GM12878 (cell line): ENCODE measurements around the gene CALB2. TPM values are rescaled to one million over a fixed set of nuclear protein-coding genes. Genes with fewer than 3 reads are reported as not detected.

Source experiments
- ATAC-seq: fragments of 200-7000 bp; cut with Tn5 transposase; 3 replicates; pipeline ENCODE4 v1.9.1; 2020; ENCODE audit warnings: mild to moderate bottlenecking, moderate library complexity
- BruUV-seq: library from RNA; stranded (reverse); fragments of 400-500 nt; replicated peaks from 2 replicates; lab custom pipeline; 2021; lab: Mats Ljungman, UMichigan
- CTCF ChIA-PET: fragments of 300-600 bp; sonication (Branson Sonifier 250); formaldehyde crosslinking; extraction: SDS; loops from one replicate; lab custom pipeline; 2021; ENCODE audit warnings: inconsistent platforms; lab: Yijun Ruan, JAX
- POLR2A ChIA-PET: fragments of 350-600 bp; formaldehyde crosslinking; extraction: SDS; loops from one replicate; lab custom pipeline; 2021; ENCODE audit warnings: inconsistent platforms; lab: Charles Lee
- RAD21 ChIA-PET: fragments of 300-600 bp; sonication (Branson Sonifier 250); formaldehyde crosslinking; loops from one replicate; lab custom pipeline; 2023; ENCODE audit warnings: antibody characterized with exemption; ENCODE audit not compliant: unreplicated experiment; lab: Charles Lee
- SMC1A ChIA-PET: fragments of 300-600 bp; sonication (Branson Sonifier 250); formaldehyde crosslinking; loops from one replicate; lab custom pipeline; 2023; ENCODE audit not compliant: unreplicated experiment, uncharacterized antibody; lab: Charles Lee
- DNase-seq: peaks from one replicate; pipeline ENCODE4 v3.0.0-alpha.2; 2011; ENCODE audit warnings: low read depth, low spot score
- FAIRE-seq: peaks from 3 replicates; lab custom pipeline; 2011; peaks lifted over from hg19 to GRCh38; lab: Jason Lieb, UNC
- H2AFZ ChIP-seq: 2 replicates; pipeline ENCODE4 v1.6.0; 2011; ENCODE audit warnings: low read depth, low read length, control low read depth; ENCODE audit not compliant: control insufficient read depth
- H3K27ac ChIP-seq: 2 replicates; pipeline ENCODE4 v1.5.1; 2011; ENCODE audit warnings: control low read depth; ENCODE audit not compliant: control insufficient read depth, insufficient read depth
- H3K27me3 ChIP-seq, 2 experiments: replicated peaks in 1 of 2; 2 replicates each; pipeline versions ENCODE4 v1.6.0 to v1.6.1; 2011; ENCODE audit warnings: low read length in 1 of 2; ENCODE audit not compliant: control insufficient read depth in 2 of 2, insufficient read depth in 2 of 2
- H3K36me3 ChIP-seq, 2 experiments: 2 replicates each; pipeline ENCODE4 v1.5.1; 2011; ENCODE audit warnings: low read length in 1 of 2; ENCODE audit not compliant: control insufficient read depth in 2 of 2, insufficient read depth in 2 of 2
- H3K4me1 ChIP-seq: 2 replicates; pipeline ENCODE4 v1.6.1; 2011; ENCODE audit warnings: mild to moderate bottlenecking, low read length, moderate library complexity, mixed read lengths; ENCODE audit not compliant: control insufficient read depth, insufficient read depth
- H3K4me2 ChIP-seq: 2 replicates; pipeline ENCODE4 v1.6.0; 2011; ENCODE audit warnings: control low read depth; ENCODE audit not compliant: control insufficient read depth, insufficient read depth
- H3K4me3 ChIP-seq: fragments of 200-600 bp; sonication (generic); 2 replicates; pipeline ENCODE4 v1.5.1; 2016
- H3K79me2 ChIP-seq: 2 replicates; pipeline ENCODE4 v1.6.0; 2011; ENCODE audit warnings: low read length; ENCODE audit not compliant: control insufficient read depth, insufficient read depth
- H3K9ac ChIP-seq: 2 replicates; pipeline ENCODE4 v1.8.0; 2011; ENCODE audit warnings: low read length, control low read depth, mixed read lengths; ENCODE audit not compliant: control insufficient read depth, insufficient read depth
- H3K9me3 ChIP-seq: replicated peaks from 3 replicates; pipeline ENCODE4 v1.5.1; 2011; ENCODE audit warnings: mild to moderate bottlenecking, low read length; ENCODE audit not compliant: control insufficient read depth, insufficient read depth
- H4K20me1 ChIP-seq: 2 replicates; pipeline ENCODE4 v1.6.0; 2011; ENCODE audit not compliant: control insufficient read depth, insufficient read depth
- RAD21 ChIP-seq: IDR thresholded peaks from 2 replicates; pipeline ENCODE4 v1.6.1; 2011; ENCODE audit warnings: mild to moderate bottlenecking, low read depth, low read length, moderate library complexity; ENCODE audit not compliant: insufficient read depth
- SMC3 ChIP-seq: IDR thresholded peaks from 2 replicates; pipeline ENCODE4 v1.6.1; 2011; ENCODE audit warnings: low read length, improper control_type of control experiment, borderline replicate concordance
- WGBS: methylation state at CpG from one replicate; pipeline ENCODE4 v1.1.6; 2016; ENCODE audit warnings: low lambda C conversion rate; ENCODE audit not compliant: insufficient replicate concordance, insufficient coverage; ENCODE audit errors: missing lambda C conversion rate; 5-methylcytosine and 5-hydroxymethylcytosine counted together
- in situ Hi-C: fragments of 300-500 bp; cut with MboI; formaldehyde crosslinking; loops from 9 replicates; pipeline ENCODE4 v1.14.3; 2018; ENCODE audit warnings: mixed read lengths
- intact Hi-C: fragments of 100-400 bp; cut with micrococcal nuclease; formaldehyde crosslinking; loops from one replicate; pipeline ENCODE4 v1.14.2; 2022; ENCODE audit not compliant: unreplicated experiment
- polyA plus RNA-seq, 11 experiments: library from polyadenylated mRNA; depleted of rRNA in 4 of 11; unstranded in 6 of 11; stranded (reverse) in 5 of 11; fragments of >200 nt; fragmentation: Nextera tagmentation in 4 of 11; fragmentation: Illumina TruSeq in 1 of 11; extraction: Ambion mirVana in 4 of 11; extraction: Trizol in 1 of 11; gene quantifications; 1 replicate in 1 of 11; 2 replicates in 10 of 11; pipeline versions ENCODE4 v1.2.1 to v1.2.3, GENCODE V29; 2011 to 2016; ENCODE audit warnings: inconsistent platforms in 2 of 11, missing spikeins in 2 of 11, low read depth in 1 of 11
- total RNA-seq, 4 experiments: library from RNA; depleted of rRNA in 3 of 4; stranded (reverse); fragments of >200 nt in 3 of 4; fragmentation: Illumina TruSeq in 1 of 4; extraction: Trizol in 1 of 4; gene quantifications; 2 replicates each; pipeline versions ENCODE4 v1.2.1 to v1.2.3, GENCODE V29; 2013 to 2021
- TF ChIP-seq, protein P1 (sequence below): IDR thresholded peaks from 2 replicates; pipeline ENCODE4 v1.6.1; 2012; ENCODE audit warnings: improper control_type of control experiment, low read depth, low read length; ENCODE audit not compliant: insufficient replicate concordance
- TF ChIP-seq, protein P2 (sequence below): IDR thresholded peaks from 2 replicates; pipeline ENCODE4 v1.6.1; 2012; ENCODE audit warnings: low read depth, low read length, improper control_type of control experiment
- TF ChIP-seq, protein P3 (sequence below): IDR thresholded peaks from 2 replicates; pipeline ENCODE4 v1.6.1; 2011; ENCODE audit warnings: mild to moderate bottlenecking, low read depth, low read length, moderate library complexity; ENCODE audit not compliant: insufficient replicate concordance
- TF ChIP-seq, protein P4 (sequence below), 3 experiments: IDR thresholded peaks in 2 of 3; conservative IDR thresholded peaks in 1 of 3; 2 replicates each; pipeline ENCODE4 v1.5.1; 2011; ENCODE audit warnings: low read depth in 3 of 3, low read length in 3 of 3, mild to moderate bottlenecking in 3 of 3, control low read depth in 2 of 3, moderate library complexity in 2 of 3, inconsistent platforms in 1 of 3, mixed read lengths in 1 of 3; ENCODE audit not compliant: control insufficient read depth in 2 of 3, insufficient read depth in 1 of 3; ENCODE audit errors: extremely low read depth in 1 of 3

Gene CALB2
- total and polyA plus RNA-seq, 10 of the 15 experiments (the other 5 are each of a cell fraction or from before 2014, with no cell fraction given): not detected

DNA sequence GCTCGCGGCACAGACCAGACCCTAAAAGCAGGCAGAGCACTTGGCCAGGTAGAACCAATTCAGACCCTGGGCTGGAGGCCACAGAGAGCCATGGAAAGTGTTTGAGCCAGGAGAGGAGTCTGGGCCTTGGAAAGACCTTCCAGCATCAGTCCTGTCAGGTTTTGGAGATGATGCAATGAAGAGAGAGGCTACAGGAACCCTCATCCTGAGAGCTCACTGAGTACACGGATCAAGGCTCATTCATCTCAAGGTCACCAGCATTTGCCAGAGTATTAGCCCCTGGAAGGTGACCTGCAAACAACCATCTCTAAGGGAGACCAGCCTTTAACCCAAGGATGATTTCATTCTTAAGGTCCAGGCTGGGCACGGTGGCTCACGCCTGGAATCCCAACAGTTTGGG is 55.5 kb downstream of the CALB2 start (continued):
- TF ChIP-seq, protein P1, sequence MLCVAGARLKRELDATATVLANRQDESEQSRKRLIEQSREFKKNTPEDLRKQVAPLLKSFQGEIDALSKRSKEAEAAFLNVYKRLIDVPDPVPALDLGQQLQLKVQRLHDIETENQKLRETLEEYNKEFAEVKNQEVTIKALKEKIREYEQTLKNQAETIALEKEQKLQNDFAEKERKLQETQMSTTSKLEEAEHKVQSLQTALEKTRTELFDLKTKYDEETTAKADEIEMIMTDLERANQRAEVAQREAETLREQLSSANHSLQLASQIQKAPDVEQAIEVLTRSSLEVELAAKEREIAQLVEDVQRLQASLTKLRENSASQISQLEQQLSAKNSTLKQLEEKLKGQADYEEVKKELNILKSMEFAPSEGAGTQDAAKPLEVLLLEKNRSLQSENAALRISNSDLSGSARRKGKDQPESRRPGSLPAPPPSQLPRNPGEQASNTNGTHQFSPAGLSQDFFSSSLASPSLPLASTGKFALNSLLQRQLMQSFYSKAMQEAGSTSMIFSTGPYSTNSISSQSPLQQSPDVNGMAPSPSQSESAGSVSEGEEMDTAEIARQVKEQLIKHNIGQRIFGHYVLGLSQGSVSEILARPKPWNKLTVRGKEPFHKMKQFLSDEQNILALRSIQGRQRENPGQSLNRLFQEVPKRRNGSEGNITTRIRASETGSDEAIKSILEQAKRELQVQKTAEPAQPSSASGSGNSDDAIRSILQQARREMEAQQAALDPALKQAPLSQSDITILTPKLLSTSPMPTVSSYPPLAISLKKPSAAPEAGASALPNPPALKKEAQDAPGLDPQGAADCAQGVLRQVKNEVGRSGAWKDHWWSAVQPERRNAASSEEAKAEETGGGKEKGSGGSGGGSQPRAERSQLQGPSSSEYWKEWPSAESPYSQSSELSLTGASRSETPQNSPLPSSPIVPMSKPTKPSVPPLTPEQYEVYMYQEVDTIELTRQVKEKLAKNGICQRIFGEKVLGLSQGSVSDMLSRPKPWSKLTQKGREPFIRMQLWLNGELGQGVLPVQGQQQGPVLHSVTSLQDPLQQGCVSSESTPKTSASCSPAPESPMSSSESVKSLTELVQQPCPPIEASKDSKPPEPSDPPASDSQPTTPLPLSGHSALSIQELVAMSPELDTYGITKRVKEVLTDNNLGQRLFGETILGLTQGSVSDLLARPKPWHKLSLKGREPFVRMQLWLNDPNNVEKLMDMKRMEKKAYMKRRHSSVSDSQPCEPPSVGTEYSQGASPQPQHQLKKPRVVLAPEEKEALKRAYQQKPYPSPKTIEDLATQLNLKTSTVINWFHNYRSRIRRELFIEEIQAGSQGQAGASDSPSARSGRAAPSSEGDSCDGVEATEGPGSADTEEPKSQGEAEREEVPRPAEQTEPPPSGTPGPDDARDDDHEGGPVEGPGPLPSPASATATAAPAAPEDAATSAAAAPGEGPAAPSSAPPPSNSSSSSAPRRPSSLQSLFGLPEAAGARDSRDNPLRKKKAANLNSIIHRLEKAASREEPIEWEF: no peak
- TF ChIP-seq, protein P2, sequence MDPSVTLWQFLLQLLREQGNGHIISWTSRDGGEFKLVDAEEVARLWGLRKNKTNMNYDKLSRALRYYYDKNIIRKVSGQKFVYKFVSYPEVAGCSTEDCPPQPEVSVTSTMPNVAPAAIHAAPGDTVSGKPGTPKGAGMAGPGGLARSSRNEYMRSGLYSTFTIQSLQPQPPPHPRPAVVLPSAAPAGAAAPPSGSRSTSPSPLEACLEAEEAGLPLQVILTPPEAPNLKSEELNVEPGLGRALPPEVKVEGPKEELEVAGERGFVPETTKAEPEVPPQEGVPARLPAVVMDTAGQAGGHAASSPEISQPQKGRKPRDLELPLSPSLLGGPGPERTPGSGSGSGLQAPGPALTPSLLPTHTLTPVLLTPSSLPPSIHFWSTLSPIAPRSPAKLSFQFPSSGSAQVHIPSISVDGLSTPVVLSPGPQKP: no peak
- TF ChIP-seq, all 136 proteins: peak for 0

DNA sequence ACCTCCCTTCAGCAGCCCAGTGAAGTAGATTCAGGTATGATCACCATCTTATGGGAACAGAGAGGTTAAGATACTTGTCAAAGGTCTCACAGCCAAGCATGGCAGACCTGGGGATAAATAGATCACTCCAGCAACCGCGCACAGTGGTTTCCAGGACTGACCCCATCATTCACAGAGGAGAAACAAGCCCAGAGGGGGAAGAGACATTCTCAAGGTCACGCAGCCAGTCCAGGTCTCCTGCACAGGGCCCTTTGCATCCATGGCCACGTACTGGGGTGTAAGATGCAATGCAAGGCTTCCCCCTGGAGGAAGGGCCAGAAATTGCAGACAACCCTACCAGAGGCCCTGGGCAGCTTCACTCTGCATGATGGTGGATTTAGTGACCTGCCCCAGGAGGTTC is 63.4 kb downstream of the CALB2 start:
- no peak overlapping the region for H3K27ac ChIP-seq
- no peaks in the 10 kb centered on the region for H3K36me3 ChIP-seq
- H3K4me2 ChIP-seq: no peak overlapping the region
- H3K4me3 ChIP-seq: no peak overlapping the region
- no peaks in the 10 kb centered on the region for H4K20me1 ChIP-seq
- DNase-seq (no peak), ATAC-seq (peak; percentile 71), FAIRE-seq (no peak)
- 56% methylated on average over 4 of the region's 4 CpGs for WGBS
- no peak overlapping the region for H2AFZ ChIP-seq
- intact Hi-C loops (no loop called here), in situ Hi-C loops (no loop called here)
- no peaks in the 10 kb centered on the region; a peak in 2 of 4 replicates for H3K27me3 ChIP-seq
- POLR2A ChIA-PET: no interaction called here
- H3K79me2 ChIP-seq: no peaks in the 10 kb centered on the region
- CTCF ChIA-PET: interaction anchor here (1.0 to 1.6 kb wide), 6 partner anchors 10 to 189 kb away, joined by 3 to 9 read pairs (median 4); no protein-coding TSS in a partner anchor
- H3K9me3 ChIP-seq: no peaks in the 10 kb centered on the region
- H3K9ac ChIP-seq: no peak overlapping the region
- SMC1A ChIA-PET: interaction anchor here (0.9 to 1.2 kb wide), 3 partner anchors 9 to 189 kb away, joined by 3 to 8 read pairs (median 4); no protein-coding TSS in a partner anchor
- no peaks in the 10 kb centered on the region for H3K4me1 ChIP-seq
- RAD21 ChIA-PET: interaction anchor here (1.2 kb wide), 1 partner anchor 78 kb away, joined by 6 read pairs; no protein-coding TSS in a partner anchor
- BruUV-seq: no TSS peak
- TF ChIP-seq RAD21 (0 out of 2 replicates have a peak, but pooled peaks have one; percentile 9), SMC3 (peak; percentile 15; the same call in 1 of the 2 replicates)
- TF ChIP-seq, protein P3, sequence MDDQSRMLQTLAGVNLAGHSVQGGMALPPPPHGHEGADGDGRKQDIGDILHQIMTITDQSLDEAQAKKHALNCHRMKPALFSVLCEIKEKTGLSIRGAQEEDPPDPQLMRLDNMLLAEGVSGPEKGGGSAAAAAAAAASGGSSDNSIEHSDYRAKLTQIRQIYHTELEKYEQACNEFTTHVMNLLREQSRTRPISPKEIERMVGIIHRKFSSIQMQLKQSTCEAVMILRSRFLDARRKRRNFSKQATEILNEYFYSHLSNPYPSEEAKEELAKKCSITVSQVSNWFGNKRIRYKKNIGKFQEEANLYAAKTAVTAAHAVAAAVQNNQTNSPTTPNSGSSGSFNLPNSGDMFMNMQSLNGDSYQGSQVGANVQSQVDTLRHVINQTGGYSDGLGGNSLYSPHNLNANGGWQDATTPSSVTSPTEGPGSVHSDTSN: no peak
- TF ChIP-seq, protein P4, sequence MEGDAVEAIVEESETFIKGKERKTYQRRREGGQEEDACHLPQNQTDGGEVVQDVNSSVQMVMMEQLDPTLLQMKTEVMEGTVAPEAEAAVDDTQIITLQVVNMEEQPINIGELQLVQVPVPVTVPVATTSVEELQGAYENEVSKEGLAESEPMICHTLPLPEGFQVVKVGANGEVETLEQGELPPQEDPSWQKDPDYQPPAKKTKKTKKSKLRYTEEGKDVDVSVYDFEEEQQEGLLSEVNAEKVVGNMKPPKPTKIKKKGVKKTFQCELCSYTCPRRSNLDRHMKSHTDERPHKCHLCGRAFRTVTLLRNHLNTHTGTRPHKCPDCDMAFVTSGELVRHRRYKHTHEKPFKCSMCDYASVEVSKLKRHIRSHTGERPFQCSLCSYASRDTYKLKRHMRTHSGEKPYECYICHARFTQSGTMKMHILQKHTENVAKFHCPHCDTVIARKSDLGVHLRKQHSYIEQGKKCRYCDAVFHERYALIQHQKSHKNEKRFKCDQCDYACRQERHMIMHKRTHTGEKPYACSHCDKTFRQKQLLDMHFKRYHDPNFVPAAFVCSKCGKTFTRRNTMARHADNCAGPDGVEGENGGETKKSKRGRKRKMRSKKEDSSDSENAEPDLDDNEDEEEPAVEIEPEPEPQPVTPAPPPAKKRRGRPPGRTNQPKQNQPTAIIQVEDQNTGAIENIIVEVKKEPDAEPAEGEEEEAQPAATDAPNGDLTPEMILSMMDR (IDR thresholded peaks at IDR 0.05 in 2 of 3, conservative IDR thresholded peaks at IDR 0.05 in 1 of 3; ENCODE audit: control insufficient read depth in 2 of 3, extremely low read depth in 1 of 3, insufficient read depth in 1 of 3, low read depth in 3 of 3, low read length in 3 of 3): peak; percentile 49 to 61 (median 52)
